ENCODE results near the gene CYTH4.

CYTH4 gene

GRCh38 chr22:37334461-37334858, 52.2 kb downstream of the CYTH4 start:
- no peak overlapping the region for H3K4me3 ChIP-seq (ENCODE audit: low read depth, low read length)

GRCh38 chr22:37334859-37335805, 52.8 kb downstream of the CYTH4 start:
- no peak overlapping the region for H3K4me3 ChIP-seq (ENCODE audit: low read depth, low read length)

More at GRCh38 chr22:37334461-37334858, 52.2 kb downstream of the CYTH4 start:
- no peak for DNase-seq (ENCODE audit: low read depth)
- no peak for TF ChIP-seq MAX (IDR thresholded peaks at IDR 0.05; ENCODE audit: low read depth, low read length)
- no peak for TF ChIP-seq POLR2A (IDR thresholded peaks at IDR 0.05; ENCODE audit: extremely low read depth, insufficient read length)
- no peak for TF ChIP-seq CTCF (IDR thresholded peaks at IDR 0.05; ENCODE audit: low read depth, low read length)
- TF ChIP-seq MYC (IDR thresholded peaks at IDR 0.05; ENCODE audit: low read depth, low read length) = no peak

GRCh38 chr22:37335806-37336199, 53.5 kb downstream of the CYTH4 start:
- no peak overlapping the region for H3K4me3 ChIP-seq (ENCODE audit: low read depth, low read length)
- TF ChIP-seq POLR2A (IDR thresholded peaks at IDR 0.05; ENCODE audit: extremely low read depth, insufficient read length) = no peak
- no peak for DNase-seq (ENCODE audit: low read depth)

More at GRCh38 chr22:37334859-37335805, 52.8 kb downstream of the CYTH4 start:
- peak; percentile 34 for DNase-seq (ENCODE audit: low read depth)
- no peak for TF ChIP-seq POLR2A (IDR thresholded peaks at IDR 0.05; ENCODE audit: extremely low read depth, insufficient read length)

- no peak for TF ChIP-seq POLR2A (IDR thresholded peaks at IDR 0.05; ENCODE audit: extremely low read depth, insufficient read length)
- TF ChIP-seq MYC (IDR thresholded peaks at IDR 0.05; ENCODE audit: low read depth, low read length) = no peak
- TF ChIP-seq CTCF (IDR thresholded peaks at IDR 0.05; ENCODE audit: low read depth, low read length) = no peak
- no peak for TF ChIP-seq MAX (IDR thresholded peaks at IDR 0.05; ENCODE audit: low read depth, low read length)
- no peak overlapping the region for H3K4me3 ChIP-seq (ENCODE audit: low read depth, low read length)
- no peak for DNase-seq (ENCODE audit: low read depth)
Observed at GRCh38 chr22:37336579-37336978, 54.3 kb downstream of the CYTH4 start.

- no peak for TF ChIP-seq POLR2A (IDR thresholded peaks at IDR 0.05; ENCODE audit: extremely low read depth, insufficient read length)
- H3K4me3 ChIP-seq (ENCODE audit: low read depth, low read length) = no peak overlapping the region
- peak; percentile 24 for DNase-seq (ENCODE audit: low read depth)
Observed at GRCh38 chr22:37337204-37337943, 55.1 kb downstream of the CYTH4 start.

- no peak overlapping the region for H3K4me3 ChIP-seq (ENCODE audit: low read depth, low read length)
- TF ChIP-seq CTCF (IDR thresholded peaks at IDR 0.05; ENCODE audit: low read depth, low read length) (no peak), MAX (IDR thresholded peaks at IDR 0.05; ENCODE audit: low read depth, low read length) (no peak)
- no peak for DNase-seq (ENCODE audit: low read depth)
Observed at GRCh38 chr22:37338539-37339246, 56.4 kb downstream of the CYTH4 start.

Measured in NB4 (cell line).